Lower leg skin (tissue), 4 donors: ENCODE measurements around the gene WDR89. TPM values are rescaled to one million over a fixed set of nuclear protein-coding genes. Genes with fewer than 3 reads are reported as not detected.
A peak's percentile ranks its signal among the peaks of the same experiment; 100 is the strongest.

Source experiments
- DNase-seq, 2 donors: peaks; one replicate each; pipeline ENCODE4 v3.0.0-alpha.2; 2019; ENCODE audit warnings: low spot score in 2 of 2
- H3K4me3 ChIP-seq: fragments of 200-600 bp; sonication (generic); 2 replicates; pipeline ENCODE4 v1.5.1; 2017; ENCODE audit warnings: mild to moderate bottlenecking, low read depth; ENCODE audit not compliant: poor library complexity, severe bottlenecking
- CTCF ChIP-seq, 3 donors: fragments of 450-650 bp; IDR thresholded peaks; one replicate each; pipeline ENCODE4 v1.5.1; 2016; ENCODE audit warnings: antibody characterized with exemption in 3 of 3, mild to moderate bottlenecking in 3 of 3, moderate library complexity in 2 of 3
- POLR2A ChIP-seq, 2 donors: fragments of 450-650 bp; IDR thresholded peaks; one replicate each; pipeline ENCODE4 v1.6.1; 2016 to 2017; ENCODE audit warnings: antibody characterized with exemption in 2 of 2, mild to moderate bottlenecking in 1 of 2, moderate library complexity in 1 of 2
- WGBS, 2 donors: methylation state at CpG; one replicate each; pipeline ENCODE4 v1.1.5; 2018; 5-methylcytosine and 5-hydroxymethylcytosine counted together
- intact Hi-C: fragments of 100-400 bp; cut with DNase I; formaldehyde crosslinking; loops from one replicate; pipeline ENCODE4 v1.15.0; 2023; ENCODE audit warnings: low total_unique reads
- total RNA-seq, 4 donors: library from RNA; depleted of rRNA; stranded (reverse); fragments of >200 nt; gene quantifications; one replicate each; pipeline ENCODE4 v1.1.0, GENCODE V29; 2016

WDR89 gene
- total RNA-seq, 4 donors from 2014 or later: 2.2 to 8.9 (median 6.8) TPM

DNA sequence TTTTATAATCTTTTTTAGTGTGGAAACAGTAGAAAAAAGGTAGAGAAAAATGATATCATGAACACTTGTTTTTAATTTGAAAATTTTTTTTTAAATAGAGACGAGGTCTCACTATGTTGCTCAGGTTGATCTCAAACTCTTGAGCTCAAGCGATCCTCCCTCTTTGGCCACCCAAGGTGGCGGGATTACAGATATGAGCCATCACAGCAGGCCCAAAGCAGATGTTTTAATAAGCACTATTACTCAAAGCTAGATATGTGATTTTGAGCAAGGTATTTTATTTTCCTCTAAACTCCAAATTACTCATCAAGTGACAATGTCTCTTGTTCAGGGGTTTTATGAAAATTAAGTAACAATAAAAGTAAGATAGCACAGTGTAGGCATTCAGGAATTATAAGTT, 10.7 kb upstream of the WDR89 start:
- intact Hi-C loops: no loop called here
- H3K4me3 ChIP-seq: no peak overlapping the region
- TF ChIP-seq POLR2A (IDR thresholded peaks at IDR 0.05): no peak
- no peak for TF ChIP-seq CTCF (IDR thresholded peaks at IDR 0.05)
- no peak for DNase-seq
- 91 to 95% methylated on average over 3 of the region's 3 CpGs for WGBS, 2 donors

- WGBS, 2 donors: 85 to 89% methylated on average over 3 of the region's 3 CpGs
- intact Hi-C loops: no loop called here
- TF ChIP-seq POLR2A (IDR thresholded peaks at IDR 0.05) (no peak), CTCF (IDR thresholded peaks at IDR 0.05) (no peak)
- no peak overlapping the region for H3K4me3 ChIP-seq
- no peak for DNase-seq
Measured at GRCh38 chr14:63650256-63650952, 8.7 kb upstream of the WDR89 start.

DNA sequence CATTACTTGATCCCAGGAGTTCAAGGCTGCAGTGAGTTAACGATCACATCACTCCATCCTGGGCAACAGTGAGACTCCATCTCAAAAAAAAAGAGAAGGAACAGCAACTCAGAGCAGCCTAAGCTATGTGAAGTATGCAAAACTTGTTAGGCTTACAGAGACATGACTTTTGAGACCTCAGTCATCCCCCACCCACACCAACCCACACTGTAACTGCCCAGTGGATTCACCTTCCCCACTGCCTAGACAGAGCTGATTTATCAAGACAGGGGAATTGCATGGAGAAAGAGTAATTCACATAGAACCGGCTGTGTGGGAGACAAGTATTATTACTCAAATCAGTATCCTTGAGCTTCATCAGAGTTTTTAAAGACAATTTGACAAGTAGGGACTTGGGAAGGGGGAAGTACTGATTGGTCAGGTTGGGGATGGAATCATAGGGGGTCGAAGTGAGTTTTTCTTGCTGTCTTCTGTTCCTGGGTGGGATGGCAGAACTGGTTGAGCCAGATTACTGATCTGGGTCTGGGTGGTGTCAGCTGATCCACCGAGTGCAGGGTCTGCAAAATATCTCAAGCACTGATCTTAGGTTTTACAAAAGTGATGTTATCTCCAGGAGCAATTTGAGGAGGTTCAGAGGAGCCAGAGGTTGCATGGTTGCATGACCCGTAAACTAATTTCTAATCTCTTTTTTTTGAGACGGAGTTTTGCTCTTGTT, 6.2 kb upstream of the WDR89 start:
- TF ChIP-seq POLR2A (IDR thresholded peaks at IDR 0.05): no peak
- no peak for TF ChIP-seq CTCF (IDR thresholded peaks at IDR 0.05)

DNA sequence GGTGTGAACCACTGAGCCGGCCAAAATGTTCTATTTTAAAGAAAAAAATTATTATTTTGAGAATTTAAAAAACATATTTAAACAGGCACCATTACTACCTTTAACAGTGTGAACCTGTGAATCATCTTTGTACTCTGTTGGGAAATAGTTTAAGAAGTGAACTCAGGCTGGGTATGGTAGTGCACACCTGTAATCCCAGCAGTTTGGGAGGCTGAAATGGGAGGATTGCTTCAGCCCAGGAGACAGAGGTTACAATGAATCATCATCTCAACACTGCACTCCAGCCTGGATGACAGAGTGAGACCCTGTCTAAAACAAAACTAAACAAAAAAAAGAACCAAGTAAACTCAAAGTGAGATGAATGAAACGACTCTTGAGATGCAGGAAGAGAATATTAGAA, 3.1 kb upstream of the WDR89 start:
- TF ChIP-seq CTCF (IDR thresholded peaks at IDR 0.05) (no peak), POLR2A (IDR thresholded peaks at IDR 0.05) (no peak)
- no peak overlapping the region for H3K4me3 ChIP-seq
- intact Hi-C loops: no loop called here
- 88 to 90% methylated on average over 2 of the region's 2 CpGs for WGBS, 2 donors
- DNase-seq: no peak

More for the DNA sequence above, 6.2 kb upstream of the WDR89 start:
- no peak overlapping the region for H3K4me3 ChIP-seq
- intact Hi-C loops: no loop called here
- peak in 1 of 2 donors; percentile 34 for DNase-seq
- 76 to 80% methylated on average over 6 of the region's 6 CpGs for WGBS, 2 donors

- intact Hi-C loops: no loop called here
- TF ChIP-seq CTCF (IDR thresholded peaks at IDR 0.05) (no peak), POLR2A (IDR thresholded peaks at IDR 0.05) (no peak)
- WGBS, 2 donors: 69 to 73% methylated on average over 8 of the region's 8 CpGs
- DNase-seq: no peak
- no peak overlapping the region for H3K4me3 ChIP-seq
Measured at GRCh38 chr14:63642656-63643382, 1.1 kb upstream of the WDR89 start.
